Measurements from ENCODE around the gene DESI1. TPM values are rescaled to one million over a fixed set of nuclear protein-coding genes. Genes with fewer than 3 reads are reported as not detected.
"Not testable (repeated sequence)": the region's sequence is repeated elsewhere in the genome, so short reads cannot be mapped to it uniquely, and the experiment has no call there.

Gene DESI1
- total RNA-seq, 1 experiment from 2014 or later: 38.2 TPM

DNA sequence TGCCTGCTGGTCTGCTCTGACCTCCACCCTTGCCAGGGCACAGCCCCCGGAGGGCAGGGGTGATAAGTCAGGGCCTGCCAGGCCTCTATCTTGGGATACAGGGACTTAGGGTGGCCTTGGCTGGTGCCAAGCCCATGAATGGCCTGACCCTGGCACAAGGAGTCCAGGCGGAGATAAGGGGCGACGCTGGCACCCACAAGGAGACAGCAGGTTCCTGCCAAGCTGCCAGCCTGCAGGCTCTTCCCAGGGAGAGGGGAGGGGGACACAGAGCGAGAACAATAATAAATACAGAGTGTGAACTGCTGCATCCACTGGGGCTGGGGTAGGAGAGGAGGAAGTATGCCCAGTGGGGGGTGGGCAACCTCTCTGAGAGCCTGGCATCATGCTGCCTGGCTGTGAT, 59.1 kb downstream of the DESI1 start:
- Histone ChIP-seq H3K36me3 (ENCODE audit: control insufficient read depth, insufficient read depth, low read length) (no peaks in the 10 kb centered on the region), H3K27me3 (replicated peaks; ENCODE audit: control insufficient read depth, insufficient read depth, low read length) (no peaks in the 10 kb centered on the region), H3K4me3 (ENCODE audit: low read depth, low read length) (no peak overlapping the region), H3K4me1 (peaks cover 11% of the 10 kb centered on the region), H3K9me3 (no peaks in the 10 kb centered on the region)
- Mint-ChIP-seq H3K27ac (ENCODE audit: unreplicated experiment) (no peak overlapping the region), H3K36me3 (ENCODE audit: insufficient read depth, unreplicated experiment) (no peaks in the 10 kb centered on the region), H3K27me3 (ENCODE audit: insufficient read depth, unreplicated experiment) (no peaks in the 10 kb centered on the region), H3K4me3 (ENCODE audit: unreplicated experiment) (no peak overlapping the region), H3K9me3 (ENCODE audit: unreplicated experiment) (no peaks in the 10 kb centered on the region), H3K4me1 (ENCODE audit: low read depth, unreplicated experiment) (peaks cover 11% of the 10 kb centered on the region)
- no peak for DNase-seq
- BruUV-seq (replicated peaks): no TSS peak
- no peak for TF ChIP-seq CTCF (IDR thresholded peaks at IDR 0.05; ENCODE audit: insufficient read depth in 1 of 2, low read depth in 1 of 2, low read length in 1 of 2, severe bottlenecking in 1 of 2, unreplicated experiment in 1 of 2)
- CTCF ChIA-PET: no interaction called here
- intact Hi-C loops (cut with micrococcal nuclease; ENCODE audit: unreplicated experiment): no loop called here
- POLR2A ChIA-PET: no interaction called here

- no peaks in the 10 kb centered on the region for H3K27me3 Mint-ChIP-seq (ENCODE audit: insufficient read depth, unreplicated experiment)
- peaks cover 11% of the 10 kb centered on the region for H3K4me1 Mint-ChIP-seq (ENCODE audit: low read depth, unreplicated experiment)
- no peak overlapping the region for H3K4me3 ChIP-seq (ENCODE audit: low read depth, low read length)
These were observed 59.5 kb downstream of the DESI1 start for GRCh38 chr22:41561335-41561734.

DNA sequence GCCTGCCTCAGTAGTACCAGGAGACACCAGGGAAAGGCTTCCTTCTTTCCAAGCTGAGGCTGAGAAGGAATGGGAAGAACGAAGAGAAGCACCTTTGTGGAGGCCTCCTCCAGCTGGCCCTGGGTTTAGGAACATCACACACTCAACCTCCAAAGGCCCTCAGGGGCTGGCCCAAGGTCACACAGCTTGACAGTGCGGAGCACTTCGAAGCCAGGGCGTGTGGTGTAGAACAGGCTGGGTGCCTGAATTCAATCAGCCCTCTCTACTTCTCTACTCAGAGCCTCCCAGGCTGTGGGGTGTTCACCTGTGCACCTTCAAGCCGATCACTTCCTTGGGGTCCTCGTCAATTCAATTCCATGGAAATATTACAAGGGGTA, 60.8 kb downstream of the DESI1 start:
- Histone ChIP-seq H3K9me3 (no peaks in the 10 kb centered on the region), H3K36me3 (ENCODE audit: control insufficient read depth, insufficient read depth, low read length) (no peaks in the 10 kb centered on the region), H3K27me3 (replicated peaks; ENCODE audit: control insufficient read depth, insufficient read depth, low read length) (no peaks in the 10 kb centered on the region), H3K4me3 (ENCODE audit: low read depth, low read length) (no peak overlapping the region), H3K4me1 (peaks cover 6% of the 10 kb centered on the region; the same call in 1 of the 2 replicates)
- Mint-ChIP-seq H3K4me3 (ENCODE audit: unreplicated experiment) (peak overlapping the region; percentile 49), H3K27me3 (ENCODE audit: insufficient read depth, unreplicated experiment) (no peaks in the 10 kb centered on the region), H3K4me1 (ENCODE audit: low read depth, unreplicated experiment) (peaks cover 11% of the 10 kb centered on the region), H3K9me3 (ENCODE audit: unreplicated experiment) (no peaks in the 10 kb centered on the region), H3K36me3 (ENCODE audit: insufficient read depth, unreplicated experiment) (no peaks in the 10 kb centered on the region), H3K27ac (ENCODE audit: unreplicated experiment) (peak overlapping the region; percentile 8)
- no TSS peak for BruUV-seq (replicated peaks)
- no peak for TF ChIP-seq CTCF (IDR thresholded peaks at IDR 0.05; ENCODE audit: insufficient read depth in 1 of 2, low read depth in 1 of 2, low read length in 1 of 2, severe bottlenecking in 1 of 2, unreplicated experiment in 1 of 2)
- intact Hi-C loops (cut with micrococcal nuclease; ENCODE audit: unreplicated experiment): no loop called here
- CTCF ChIA-PET: no interaction called here
- POLR2A ChIA-PET: interaction anchor here (0.5 kb wide), 1 partner anchor 362 kb away, joined by 11 read pairs; no protein-coding TSS in a partner anchor
- no peak for DNase-seq

More at GRCh38 chr22:41561335-41561734, 59.5 kb downstream of the DESI1 start:
- BruUV-seq (replicated peaks): no TSS peak
- Histone ChIP-seq H3K36me3 (ENCODE audit: control insufficient read depth, insufficient read depth, low read length) (no peaks in the 10 kb centered on the region), H3K4me1 (peaks cover 11% of the 10 kb centered on the region), H3K9me3 (no peaks in the 10 kb centered on the region), H3K27me3 (replicated peaks; ENCODE audit: control insufficient read depth, insufficient read depth, low read length) (no peaks in the 10 kb centered on the region)
- CTCF ChIA-PET: no interaction called here
- POLR2A ChIA-PET: no interaction called here
- H3K36me3 Mint-ChIP-seq (ENCODE audit: insufficient read depth, unreplicated experiment): no peaks in the 10 kb centered on the region
- peak overlapping the region; percentile 8 for H3K27ac Mint-ChIP-seq (ENCODE audit: unreplicated experiment)
- TF ChIP-seq CTCF (IDR thresholded peaks at IDR 0.05; ENCODE audit: insufficient read depth in 1 of 2, low read depth in 1 of 2, low read length in 1 of 2, severe bottlenecking in 1 of 2, unreplicated experiment in 1 of 2): no peak
- H3K4me3 Mint-ChIP-seq (ENCODE audit: unreplicated experiment): peak overlapping the region; percentile 49
- intact Hi-C loops (cut with micrococcal nuclease; ENCODE audit: unreplicated experiment): no loop called here
- no peak for DNase-seq
- H3K9me3 Mint-ChIP-seq (ENCODE audit: unreplicated experiment): no peaks in the 10 kb centered on the region

DNA sequence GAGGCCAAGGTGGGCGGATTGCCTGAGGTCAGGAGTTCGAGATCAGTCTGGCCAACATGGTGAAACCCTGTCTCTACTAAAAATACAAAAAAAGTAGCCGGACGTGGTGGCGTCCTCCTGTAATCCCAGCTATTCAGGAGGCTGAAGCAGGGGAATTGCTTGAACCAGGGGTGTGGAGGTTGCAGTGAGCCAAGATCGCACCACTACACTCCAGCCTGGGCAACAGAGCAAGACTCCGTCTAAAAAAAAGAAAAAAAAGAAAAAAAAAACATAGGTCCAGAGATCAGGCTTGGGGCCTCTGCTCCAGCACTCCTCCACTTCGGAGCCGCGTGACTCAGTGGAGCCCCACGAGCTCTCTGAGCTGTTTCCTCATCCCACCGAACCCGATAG, 62.6 kb downstream of the DESI1 start:
- H3K9me3 Mint-ChIP-seq (ENCODE audit: unreplicated experiment); H3K27me3 ChIP-seq (replicated peaks; ENCODE audit: control insufficient read depth, insufficient read depth, low read length); H3K4me3 Mint-ChIP-seq (ENCODE audit: unreplicated experiment); DNase-seq; POLR2A ChIA-PET; H3K27me3 Mint-ChIP-seq (ENCODE audit: insufficient read depth, unreplicated experiment); H3K4me1 ChIP-seq; H3K27ac Mint-ChIP-seq (ENCODE audit: unreplicated experiment); H3K36me3 Mint-ChIP-seq (ENCODE audit: insufficient read depth, unreplicated experiment); BruUV-seq (replicated peaks); H3K4me3 ChIP-seq (ENCODE audit: low read depth, low read length); intact Hi-C loops (cut with micrococcal nuclease; ENCODE audit: unreplicated experiment); H3K36me3 ChIP-seq (ENCODE audit: control insufficient read depth, insufficient read depth, low read length); H3K9me3 ChIP-seq; CTCF ChIA-PET: not testable (repeated sequence)
- peaks cover 11% of the 10 kb centered on the region for H3K4me1 Mint-ChIP-seq (ENCODE audit: low read depth, unreplicated experiment)
